ACHN (cell line): ENCODE measurements around the gene BMPER.

Experiments used
- DNase-seq: peaks from one replicate; pipeline ENCODE4 v3.0.0-alpha.2; 2015
- in situ Hi-C: cut with HindIII; loops from 2 replicates; pipeline ENCODE4 v1.10.0; 2017; ENCODE audit warnings: low sequenced_read_pairs, low pct_ligation_motif_present, low pct_unique_long_range_greater_than_20kb

The BMPER gene

DNA sequence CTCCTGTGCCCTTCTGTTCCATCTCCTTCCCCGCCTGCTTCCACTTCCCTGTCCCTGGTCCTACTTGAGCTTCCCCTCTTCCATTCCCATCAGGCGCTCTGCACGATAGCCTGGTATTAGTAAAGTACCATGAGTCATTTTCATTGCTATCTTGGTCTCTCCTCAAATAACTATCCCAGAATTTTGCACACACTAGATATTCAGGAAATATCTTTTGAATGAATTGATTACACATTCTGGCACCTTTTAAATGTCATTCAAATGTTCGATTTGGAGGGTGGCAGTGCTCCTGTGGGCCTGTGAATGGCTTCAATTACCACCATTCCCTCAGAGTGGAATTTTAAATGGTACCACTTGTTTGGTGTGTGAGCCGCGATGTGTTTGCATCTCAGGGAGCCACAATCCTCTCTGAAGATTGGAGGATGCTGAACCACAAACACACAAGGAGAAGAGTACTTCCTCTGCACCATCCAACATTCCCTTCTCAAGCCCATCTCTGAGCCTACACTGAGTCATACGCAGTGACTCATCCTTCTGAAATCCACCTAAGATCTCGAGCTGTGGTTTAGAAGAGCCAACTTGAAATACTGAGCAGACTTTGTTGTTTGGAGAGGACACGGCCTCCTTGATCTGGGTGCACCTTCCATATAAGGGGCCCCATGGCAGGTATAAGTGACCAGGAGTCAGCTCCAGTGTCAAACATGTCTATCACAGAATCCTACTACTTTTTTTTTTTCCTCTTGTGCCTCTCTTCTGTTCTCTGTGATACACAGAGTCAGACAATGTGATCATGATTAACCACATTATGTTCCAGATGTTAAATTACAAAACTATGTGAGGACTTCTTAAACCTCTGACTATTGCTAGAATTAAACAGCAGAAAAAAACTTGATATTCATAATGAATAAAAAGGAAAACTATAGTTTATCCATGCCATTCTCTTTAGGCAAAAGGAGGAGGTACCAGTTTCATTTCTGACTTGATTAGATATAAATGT, 81.9 kb downstream of the BMPER start:
- DNase-seq, result peak; percentile 98
- in situ Hi-C loops, result no loop called here

- in situ Hi-C loops, result no loop called here
- DNase-seq, result peak; percentile 12
Observed at GRCh38 chr7:33996899-33997298, 91.6 kb downstream of the BMPER start.

DNA sequence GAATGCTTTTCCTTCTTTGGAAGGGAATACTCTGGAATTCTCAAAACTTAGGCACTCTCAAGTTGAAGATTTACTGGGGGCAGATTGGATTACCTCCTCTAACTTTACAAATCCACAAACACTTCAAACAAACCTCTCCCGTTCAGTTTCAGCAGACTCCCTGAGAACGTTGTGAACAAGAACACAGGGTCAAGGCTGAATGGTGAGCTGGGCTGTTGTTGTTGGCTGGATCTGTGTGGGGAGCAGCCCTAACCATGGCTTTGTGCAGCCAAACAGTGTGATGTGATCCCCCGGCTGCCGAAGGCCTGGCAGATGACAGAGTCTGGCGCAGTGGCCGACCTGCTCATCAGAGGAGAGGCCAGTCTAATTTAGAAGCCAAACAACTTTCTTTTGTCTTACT, 93.1 kb downstream of the BMPER start:
- DNase-seq, result no peak
- in situ Hi-C loops, result no loop called here

GRCh38 chr7:34011017-34011695, 105.8 kb downstream of the BMPER start:
- in situ Hi-C loops, result no loop called here
- DNase-seq, result no peak

DNA sequence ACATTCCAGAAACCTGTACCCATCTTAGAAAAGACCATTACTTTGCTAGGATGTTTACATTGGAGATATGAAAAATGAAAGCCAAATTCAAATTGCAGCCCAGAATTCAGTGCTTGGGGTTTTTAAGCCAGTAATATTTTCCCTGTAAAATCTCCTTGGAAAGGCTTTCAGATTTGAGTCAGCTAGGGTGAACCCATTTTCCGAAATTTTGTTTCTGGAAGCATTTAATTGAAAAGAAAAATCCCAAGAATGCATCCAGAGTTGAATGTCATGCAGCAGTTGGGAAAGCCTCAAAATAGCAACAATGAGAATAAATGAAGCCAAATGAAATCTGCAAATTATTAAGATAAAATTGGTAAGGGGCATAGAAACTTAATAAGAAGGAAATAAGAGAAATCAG, 106.4 kb downstream of the BMPER start:
- in situ Hi-C loops, result no loop called here
- DNase-seq, result no peak

DNA sequence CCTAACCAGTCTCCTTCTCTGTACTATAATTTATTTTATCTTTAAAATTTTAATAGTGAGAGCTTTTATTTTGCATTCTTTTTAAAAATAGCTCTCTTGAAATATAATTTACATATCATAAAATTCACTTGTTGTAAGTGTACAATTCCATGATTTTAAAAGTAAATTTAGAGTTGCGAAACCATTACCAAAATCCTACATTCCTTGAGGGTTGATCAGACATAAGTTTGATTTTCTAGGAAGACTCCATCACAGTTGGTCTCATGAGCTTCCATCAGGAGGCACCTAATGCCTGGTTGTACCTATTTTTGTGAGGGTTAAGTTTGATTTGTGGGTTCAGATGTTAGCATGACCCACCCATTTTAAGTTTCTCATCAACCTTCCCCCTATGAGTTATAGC, 108.1 kb downstream of the BMPER start:
- DNase-seq, result no peak
- in situ Hi-C loops, result no loop called here

DNA sequence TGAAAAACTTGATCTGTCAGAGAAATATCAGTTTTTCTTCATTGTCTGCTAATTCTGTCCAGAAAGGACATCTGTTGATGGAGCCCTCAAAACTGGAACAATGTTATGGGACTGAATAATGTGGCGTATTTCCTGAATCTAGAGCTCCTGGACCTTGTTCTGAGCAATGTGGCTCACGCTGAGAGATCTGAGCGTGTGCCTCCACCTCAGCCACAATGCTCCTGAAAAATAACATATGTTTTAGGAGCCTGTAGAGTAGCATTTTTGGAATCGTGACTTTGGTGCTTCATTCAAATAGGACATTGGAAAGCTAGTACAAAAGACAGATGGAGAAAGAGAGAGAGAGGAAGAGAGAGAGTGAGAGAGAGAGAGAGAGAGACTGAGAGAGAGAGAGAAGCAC, 110.3 kb downstream of the BMPER start:
- DNase-seq, result no peak
- in situ Hi-C loops, result no loop called here

GRCh38 chr7:34016876-34017275, 111.5 kb downstream of the BMPER start:
- no peak for DNase-seq
- in situ Hi-C loops, result no loop called here

DNA sequence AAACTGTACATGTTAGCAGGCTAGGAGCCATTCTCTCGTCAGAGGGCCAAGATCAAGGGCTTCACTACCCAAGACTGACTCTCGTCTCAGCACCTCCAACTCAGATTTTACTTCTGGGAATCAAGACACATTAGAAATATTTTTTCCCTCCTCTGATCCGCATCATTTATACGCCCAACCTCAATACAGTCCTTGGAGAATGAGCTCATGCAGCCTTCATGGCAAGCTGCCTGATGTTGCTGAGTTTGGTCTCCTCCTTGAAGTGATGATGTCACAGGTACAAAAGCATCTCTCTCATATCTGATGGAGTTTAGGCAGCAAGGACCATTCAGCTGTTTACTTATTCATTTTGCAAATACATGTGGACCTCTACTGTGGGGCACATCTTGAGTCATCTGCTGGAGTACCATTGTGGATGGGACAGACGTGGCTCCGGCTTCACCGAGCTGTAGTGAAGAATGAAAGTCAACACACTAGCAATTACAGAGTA, 114.0 kb downstream of the BMPER start:
- DNase-seq, result no peak
- in situ Hi-C loops, result no loop called here

GRCh38 chr7:34022626-34023025, 117.3 kb downstream of the BMPER start:
- no peak for DNase-seq
- in situ Hi-C loops, result no loop called here

- DNase-seq, result no peak
- in situ Hi-C loops, result no loop called here
Observed at GRCh38 chr7:34025600-34025999, 120.3 kb downstream of the BMPER start.

DNA sequence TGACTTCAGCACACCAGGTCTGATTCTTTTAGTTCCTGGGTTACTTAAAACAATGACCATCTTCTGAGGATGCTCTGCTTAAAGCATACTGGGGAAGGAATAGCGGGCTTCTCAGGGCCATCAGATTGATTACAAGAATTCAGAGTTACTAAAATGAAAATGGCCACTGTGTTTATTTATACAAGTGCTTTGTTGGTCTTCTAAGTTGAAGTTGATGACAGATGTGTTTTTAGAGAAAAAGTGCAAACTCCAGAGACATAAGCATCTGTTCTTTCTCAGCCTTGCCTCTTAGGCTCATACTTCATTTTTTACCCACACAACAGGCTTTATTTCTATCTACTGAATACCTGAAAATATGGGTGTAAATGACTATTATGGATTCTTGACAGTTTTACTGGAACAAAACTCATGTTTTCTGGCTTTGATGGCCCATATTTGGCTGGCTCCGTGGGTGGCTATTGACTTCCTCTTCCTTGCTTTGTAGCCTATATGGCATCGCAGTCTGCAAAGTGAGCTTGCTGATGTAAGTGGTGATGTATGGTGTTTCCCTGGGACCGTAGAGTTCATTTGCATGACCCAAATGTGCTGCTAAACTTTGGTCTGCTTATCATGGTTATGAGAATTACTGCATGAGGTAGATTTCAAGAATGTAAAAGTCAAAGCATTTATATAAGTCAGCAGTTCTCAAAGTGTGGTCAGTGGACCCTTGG, 121.3 kb downstream of the BMPER start:
- in situ Hi-C loops, result no loop called here

DNA sequence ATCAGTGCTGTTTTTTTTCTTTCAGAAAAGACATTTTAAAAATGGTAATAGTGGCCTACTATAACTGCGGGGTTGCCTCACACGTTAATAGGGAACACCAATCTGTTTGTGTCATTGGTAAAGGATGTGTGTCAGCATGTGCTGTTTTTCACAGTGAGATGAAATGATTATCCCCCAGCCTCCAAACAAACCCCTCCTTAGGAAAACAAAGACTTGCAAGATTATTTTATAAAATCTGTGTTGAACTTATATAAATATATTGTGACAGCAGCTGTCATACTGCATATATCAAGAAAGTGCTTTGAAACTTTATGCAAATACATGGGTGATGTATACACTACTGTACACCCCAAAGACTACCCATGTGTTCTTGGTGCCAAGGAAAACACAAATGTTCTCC, 125.8 kb downstream of the BMPER start:
- no peak for DNase-seq
- in situ Hi-C loops, result no loop called here

More for the DNA sequence above, 121.3 kb downstream of the BMPER start:
- DNase-seq, result no peak

GRCh38 chr7:34034728-34035127, 129.4 kb downstream of the BMPER start:
- DNase-seq, result no peak
- in situ Hi-C loops, result no loop called here

DNA sequence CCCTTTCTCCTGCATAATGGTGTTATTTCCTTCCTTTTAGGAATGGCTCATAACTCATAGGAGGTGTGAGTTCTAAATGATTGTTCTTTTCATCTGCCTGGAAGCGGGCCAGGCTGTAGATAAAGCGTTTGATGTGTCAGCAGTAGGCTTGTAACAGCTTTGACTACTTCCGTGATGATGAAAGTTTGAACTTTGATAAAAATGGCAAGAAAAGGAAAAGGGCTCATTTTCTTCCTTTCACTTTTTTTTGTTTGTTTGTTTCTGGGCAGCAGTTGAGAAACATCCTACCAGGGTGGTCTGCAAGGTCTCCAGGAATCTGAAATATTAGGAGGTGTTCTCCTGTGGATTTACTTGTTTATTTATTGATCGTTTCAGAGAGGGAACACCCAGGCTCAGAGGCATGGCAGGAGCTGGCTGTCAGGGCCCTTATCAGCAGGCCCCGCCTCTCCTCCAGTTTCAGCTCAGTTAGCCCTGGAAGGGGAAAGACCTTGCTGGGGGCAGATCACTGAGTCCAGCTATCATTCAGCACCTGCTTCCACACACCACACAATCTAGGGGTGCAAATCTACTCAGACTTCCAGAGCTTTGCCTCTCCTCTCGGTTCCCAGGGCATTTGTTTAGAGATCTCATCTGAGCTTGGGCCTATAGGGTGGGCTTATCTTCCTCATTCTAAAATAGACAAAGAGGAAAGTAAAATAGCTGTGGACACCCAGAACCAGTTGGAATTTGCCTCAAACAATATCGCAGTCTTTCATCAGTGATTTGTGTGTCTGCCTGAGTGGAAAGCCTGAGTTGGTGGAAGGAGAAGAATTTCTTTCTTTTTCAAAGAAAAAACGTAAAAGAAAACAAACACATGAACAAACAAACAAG, 130.9 kb downstream of the BMPER start:
- no peak for DNase-seq
- in situ Hi-C loops, result no loop called here

- DNase-seq, result no peak
Observed at GRCh38 chr7:34036972-34037792, 131.8 kb downstream of the BMPER start.

DNA sequence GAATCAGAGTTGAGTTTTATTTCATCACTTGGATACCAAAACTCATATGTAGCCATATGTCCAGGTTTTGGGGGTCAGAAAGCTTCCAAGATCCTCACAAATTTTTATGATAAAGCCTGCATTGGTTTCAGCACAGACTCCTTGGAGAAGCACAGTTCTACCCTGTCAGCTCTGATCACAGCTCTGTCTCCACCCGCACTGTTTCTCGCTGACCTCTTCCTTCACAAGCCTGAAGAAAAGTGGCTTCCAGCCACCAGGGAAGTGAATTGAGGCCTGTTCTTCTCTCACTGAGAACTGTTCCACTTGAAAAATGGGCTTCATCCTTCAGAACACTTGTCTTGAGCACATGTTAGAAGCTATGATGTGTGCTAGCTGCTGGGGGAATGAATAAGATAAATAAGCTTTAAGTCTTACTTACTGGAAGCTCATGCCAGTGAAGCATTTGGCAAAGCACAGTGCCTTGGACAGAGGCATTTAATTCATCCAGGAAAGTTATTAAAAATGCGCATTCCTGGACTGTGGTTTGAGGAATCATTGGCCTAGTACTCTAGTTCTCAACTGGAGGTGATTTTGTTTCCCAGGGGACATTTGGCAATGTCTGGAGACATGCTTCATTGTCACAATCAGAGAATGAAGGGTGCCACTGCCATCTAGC, 133.6 kb downstream of the BMPER start:
- in situ Hi-C loops, result no loop called here
- DNase-seq, result no peak

More at GRCh38 chr7:34036972-34037792, 131.8 kb downstream of the BMPER start:
- in situ Hi-C loops, result no loop called here
